Testis (tissue), 2 donors: Measurements from ENCODE around the gene ASB6.

ENCODE experiments used
- POLR2A ChIP-seq: fragments of 450-650 bp; IDR thresholded peaks from one replicate; pipeline ENCODE4 v1.6.1; 2017; ENCODE audit warnings: antibody characterized with exemption, mild to moderate bottlenecking, moderate library complexity
- TF ChIP-seq, protein P1 (sequence below), 3 experiments: fragments of 450-650 bp in 2 of 3; fragments of 200-600 bp in 1 of 3; sonication (generic) in 1 of 3; IDR thresholded peaks; one replicate each; pipeline ENCODE4 v1.5.1; 2016 to 2019; ENCODE audit warnings: antibody characterized with exemption in 3 of 3, mild to moderate bottlenecking in 2 of 3, moderate library complexity in 1 of 3

GRCh38 chr9:129615407-129616285, 26.3 kb downstream of the ASB6 start:
- TF ChIP-seq, protein P1, sequence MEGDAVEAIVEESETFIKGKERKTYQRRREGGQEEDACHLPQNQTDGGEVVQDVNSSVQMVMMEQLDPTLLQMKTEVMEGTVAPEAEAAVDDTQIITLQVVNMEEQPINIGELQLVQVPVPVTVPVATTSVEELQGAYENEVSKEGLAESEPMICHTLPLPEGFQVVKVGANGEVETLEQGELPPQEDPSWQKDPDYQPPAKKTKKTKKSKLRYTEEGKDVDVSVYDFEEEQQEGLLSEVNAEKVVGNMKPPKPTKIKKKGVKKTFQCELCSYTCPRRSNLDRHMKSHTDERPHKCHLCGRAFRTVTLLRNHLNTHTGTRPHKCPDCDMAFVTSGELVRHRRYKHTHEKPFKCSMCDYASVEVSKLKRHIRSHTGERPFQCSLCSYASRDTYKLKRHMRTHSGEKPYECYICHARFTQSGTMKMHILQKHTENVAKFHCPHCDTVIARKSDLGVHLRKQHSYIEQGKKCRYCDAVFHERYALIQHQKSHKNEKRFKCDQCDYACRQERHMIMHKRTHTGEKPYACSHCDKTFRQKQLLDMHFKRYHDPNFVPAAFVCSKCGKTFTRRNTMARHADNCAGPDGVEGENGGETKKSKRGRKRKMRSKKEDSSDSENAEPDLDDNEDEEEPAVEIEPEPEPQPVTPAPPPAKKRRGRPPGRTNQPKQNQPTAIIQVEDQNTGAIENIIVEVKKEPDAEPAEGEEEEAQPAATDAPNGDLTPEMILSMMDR (IDR thresholded peaks at IDR 0.05), result no peak
- TF ChIP-seq POLR2A, result no peak
